HepG2 (cell line): Measurements from ENCODE around the gene PXMP4. TPM values are rescaled to one million over a fixed set of nuclear protein-coding genes. Genes with fewer than 3 reads are reported as not detected.

Source experiments
- ATAC-seq: fragments of 200-7000 bp; cut with Tn5 transposase; 3 replicates; pipeline ENCODE4 v1.9.1; 2020; ENCODE audit warnings: mild to moderate bottlenecking, moderate library complexity
- BruUV-seq: library from RNA; stranded (reverse); fragments of 400-500 nt; replicated peaks from 2 replicates; lab custom pipeline; 2021; lab: Mats Ljungman, UMichigan
- CTCF ChIA-PET: fragments of 300-600 bp; formaldehyde crosslinking; extraction: SDS; loops from one replicate; lab custom pipeline; 2021; ENCODE audit warnings: low total read pairs, inconsistent platforms, low intra/inter-chr PET ratio; lab: Yijun Ruan, JAX
- POLR2A ChIA-PET: fragments of 350-600 bp; sonication (Branson Sonifier 250); formaldehyde crosslinking; loops from one replicate; lab custom pipeline; 2020; ENCODE audit warnings: antibody characterized with exemption, inconsistent platforms; lab: Yijun Ruan, JAX
- DNase-seq: peaks from one replicate; pipeline ENCODE4 v3.0.0-alpha.2; 2015; ENCODE audit warnings: low spot score
- FAIRE-seq: peaks from 3 replicates; lab custom pipeline; 2011; peaks lifted over from hg19 to GRCh38; lab: Jason Lieb, UNC
- H2AFZ ChIP-seq: one replicate; pipeline ENCODE4 v1.6.1; 2011; ENCODE audit warnings: low read length, inconsistent platforms
- H3K27ac ChIP-seq: fragments of 300-600 bp; 3 replicates; pipeline ENCODE4 v1.8.0; 2011; ENCODE audit warnings: mixed run types, mild to moderate bottlenecking, mixed read lengths, low read length, inconsistent platforms; ENCODE audit not compliant: insufficient read depth; ENCODE audit errors: extremely low read length
- H3K27me3 ChIP-seq, 2 experiments: fragments of 200-600 bp in 1 of 2; 2 replicates in 1 of 2; 3 replicates in 1 of 2; pipeline versions ENCODE4 v1.6.0 to v1.8.0; 2011; ENCODE audit warnings: low read length in 2 of 2, mild to moderate bottlenecking in 2 of 2, moderate library complexity in 2 of 2, inconsistent platforms in 1 of 2; ENCODE audit not compliant: insufficient read depth in 2 of 2, control insufficient read depth in 1 of 2
- H3K36me3 ChIP-seq, 2 experiments: fragments of 200-600 bp in 1 of 2; replicated peaks in 1 of 2; 2 replicates in 1 of 2; 3 replicates in 1 of 2; pipeline versions ENCODE4 v1.5.1 to v1.8.0; 2011; ENCODE audit warnings: low read length in 2 of 2, inconsistent platforms in 1 of 2; ENCODE audit not compliant: insufficient read depth in 2 of 2, control insufficient read depth in 1 of 2
- H3K4me1 ChIP-seq: 2 replicates; pipeline ENCODE4 v1.5.1; 2012; ENCODE audit warnings: low read length, inconsistent platforms; ENCODE audit not compliant: insufficient read depth
- H3K4me2 ChIP-seq: 2 replicates; pipeline ENCODE4 v1.6.0; 2011; ENCODE audit warnings: low read depth, low read length, inconsistent platforms
- H3K4me3 ChIP-seq, 3 experiments: fragments of 200-600 bp in 1 of 3; sonication (generic), shearing (Covaris generic) in 1 of 3; replicated peaks in 1 of 3; 2 replicates each; pipeline ENCODE4 v1.5.1; 2011 to 2016; ENCODE audit warnings: low read length in 3 of 3, inconsistent platforms in 2 of 3, low read depth in 2 of 3, mild to moderate bottlenecking in 2 of 3, control low read depth in 1 of 3, mixed read lengths in 1 of 3; ENCODE audit not compliant: insufficient read depth in 1 of 3
- H3K79me2 ChIP-seq: one replicate; pipeline ENCODE4 v1.6.1; 2011; ENCODE audit warnings: low read length, inconsistent platforms; ENCODE audit not compliant: insufficient read depth
- H3K9ac ChIP-seq: 2 replicates; pipeline ENCODE4 v1.6.0; 2011; ENCODE audit warnings: mild to moderate bottlenecking, low read depth, low read length, inconsistent platforms; ENCODE audit not compliant: insufficient read depth
- H3K9me3 ChIP-seq: 2 replicates; pipeline ENCODE4 v1.5.1; 2012; ENCODE audit warnings: mild to moderate bottlenecking, low read length
- H4K20me1 ChIP-seq: 2 replicates; pipeline ENCODE4 v1.6.0; 2011; ENCODE audit warnings: inconsistent platforms, mild to moderate bottlenecking, low read length, moderate library complexity; ENCODE audit not compliant: insufficient read depth
- CEBPB ChIP-seq: IDR thresholded peaks from 2 replicates; pipeline ENCODE4 v1.6.1; 2011; ENCODE audit warnings: low read depth, low read length, improper control_type of control experiment, borderline replicate concordance
- HDAC2 ChIP-seq: sonication (generic); formaldehyde crosslinking; IDR thresholded peaks from 2 replicates; pipeline ENCODE4 v1.4.0; 2020; ENCODE audit warnings: missing genetic modification reagents
- HNF4A ChIP-seq: sonication (generic); formaldehyde crosslinking; IDR thresholded peaks from 2 replicates; pipeline ENCODE4 v1.4.0; 2020; ENCODE audit warnings: missing genetic modification reagents
- IKZF1 ChIP-seq: fragments of 450-650 bp; IDR thresholded peaks from 2 replicates; pipeline ENCODE4 v1.7.1; 2016
- MTA3 ChIP-seq: sonication (generic); formaldehyde crosslinking; IDR thresholded peaks from 2 replicates; pipeline ENCODE4 v1.4.0; 2020; ENCODE audit warnings: missing genetic modification reagents
- POLR2G ChIP-seq: fragments of 200-400 bp; formaldehyde crosslinking; IDR thresholded peaks from 2 replicates; pipeline ENCODE4 v1.6.1; 2018; ENCODE audit warnings: mild to moderate bottlenecking, low read depth, low read length, moderate library complexity
- PRDM15 ChIP-seq: sonication (generic); formaldehyde crosslinking; IDR thresholded peaks from 2 replicates; pipeline ENCODE4 v1.4.0; 2020; ENCODE audit warnings: missing genetic modification reagents
- RFXAP ChIP-seq: sonication (generic); formaldehyde crosslinking; IDR thresholded peaks from 2 replicates; pipeline ENCODE4 v1.4.0; 2020; ENCODE audit warnings: missing genetic modification reagents, borderline replicate concordance
- TBL1XR1 ChIP-seq: fragments of 150-350 bp; IDR thresholded peaks from 2 replicates; pipeline ENCODE4 v1.6.1; 2014; ENCODE audit warnings: borderline replicate concordance, low read length; ENCODE audit not compliant: partially characterized antibody
- TFAP4 ChIP-seq: sonication (generic); IDR thresholded peaks from 2 replicates; pipeline ENCODE4 v1.6.1; 2016; ENCODE audit warnings: low read depth, borderline replicate concordance
- ZNF383 ChIP-seq: sonication (generic); formaldehyde crosslinking; IDR thresholded peaks from 2 replicates; pipeline ENCODE4 v1.4.0; 2020; ENCODE audit warnings: missing genetic modification reagents, mild to moderate bottlenecking, borderline replicate concordance
- ZNF496 ChIP-seq: sonication (generic); formaldehyde crosslinking; IDR thresholded peaks from 2 replicates; pipeline ENCODE4 v1.8.1; 2023; ENCODE audit warnings: mild to moderate bottlenecking, moderate library complexity, missing genetic modification reagents; ENCODE audit not compliant: insufficient replicate concordance
- ZNF775 ChIP-seq: sonication (generic); formaldehyde crosslinking; IDR thresholded peaks from 2 replicates; pipeline ENCODE4 v1.4.0; 2020; ENCODE audit warnings: missing genetic modification reagents, mild to moderate bottlenecking, moderate library complexity, borderline replicate concordance
- ZSCAN21 ChIP-seq: sonication (generic); formaldehyde crosslinking; IDR thresholded peaks from 2 replicates; pipeline ENCODE4 v1.8.0; 2022; ENCODE audit warnings: mild to moderate bottlenecking, missing genetic modification reagents, moderate library complexity, borderline replicate concordance
- ZSCAN9 ChIP-seq: IDR thresholded peaks from 2 replicates; pipeline ENCODE4 v1.6.1; 2016; ENCODE audit warnings: borderline replicate concordance
- WGBS: methylation state at CpG from one replicate; pipeline ENCODE4 v1.1.6; 2017; ENCODE audit warnings: low lambda C conversion rate; 5-methylcytosine and 5-hydroxymethylcytosine counted together
- in situ Hi-C: cut with HindIII; loops from 2 replicates; pipeline ENCODE4 v1.10.0; 2017; ENCODE audit warnings: low pct_unique_long_range_greater_than_20kb; ENCODE audit not compliant: extremely low pct_ligation_motif_present
- intact Hi-C: fragments of 100-400 bp; cut with micrococcal nuclease; formaldehyde crosslinking; loops from one replicate; pipeline ENCODE4 v1.10.0; 2022; ENCODE audit not compliant: unreplicated experiment
- polyA plus RNA-seq, 8 experiments: library from polyadenylated mRNA; depleted of rRNA in 3 of 8; stranded (reverse) in 7 of 8; unstranded in 1 of 8; fragments of >200 nt; fragmentation: Illumina TruSeq in 4 of 8; extraction: Trizol in 4 of 8; gene quantifications; 2 replicates each; pipeline versions ENCODE4 v1.2.1 to v1.2.3, GENCODE V29; 2011 to 2016; ENCODE audit warnings: low read depth in 4 of 8, missing spikeins in 1 of 8, mixed read lengths in 1 of 8; ENCODE audit not compliant: insufficient read depth in 1 of 8
- total RNA-seq, 5 experiments: library from RNA; depleted of rRNA; stranded (reverse); fragments of >200 nt; fragmentation: Illumina TruSeq; extraction: Trizol; gene quantifications; 2 replicates each; pipeline ENCODE4 v1.2.3, GENCODE V29; 2016; ENCODE audit warnings: low read depth in 1 of 5
- TF ChIP-seq, protein P1 (sequence below): sonication (generic); formaldehyde crosslinking; IDR thresholded peaks from 2 replicates; pipeline ENCODE4 v1.5.0; 2020; ENCODE audit warnings: missing genetic modification reagents, mild to moderate bottlenecking, borderline replicate concordance

Gene PXMP4
- total and polyA plus RNA-seq, 2 of the 13 experiments (the other 11 are each of a cell fraction or from before 2014, with no cell fraction given): not detected

DNA sequence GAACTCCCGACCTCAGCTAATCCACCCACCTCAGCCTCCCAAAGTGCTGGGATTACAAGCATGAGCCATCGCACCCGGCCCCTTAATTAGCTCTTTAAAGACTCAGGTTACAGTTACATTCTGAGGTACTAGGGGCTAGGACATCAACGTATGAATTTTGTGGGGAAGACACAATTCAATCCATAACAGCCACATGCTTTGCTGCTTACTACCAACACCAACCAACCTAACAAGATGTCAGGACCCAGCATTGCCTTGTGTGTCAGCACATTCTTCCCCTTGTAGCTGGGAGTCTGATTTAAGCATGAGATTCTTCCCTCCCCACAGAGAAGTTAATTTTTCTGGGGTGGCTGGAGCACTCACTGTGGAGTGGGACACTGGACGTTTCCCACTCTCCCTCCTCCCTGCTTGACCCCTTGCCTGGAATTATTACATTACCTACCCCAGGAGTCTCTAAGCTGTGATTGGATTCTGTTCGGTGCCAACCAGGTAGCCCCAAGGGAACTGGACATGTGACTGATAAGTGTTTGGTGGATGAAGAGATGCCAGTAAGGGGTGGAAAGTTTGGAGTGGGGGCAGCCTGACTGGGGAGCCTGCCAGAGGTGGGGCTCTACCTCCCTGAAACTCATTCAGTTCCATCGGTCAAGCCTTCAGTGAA, 5.6 kb upstream of the PXMP4 start (continued):
- no peak for TF ChIP-seq POLR2G
- TF ChIP-seq, all 625 proteins: peak for 11

- Histone ChIP-seq H3K27me3 (no peaks in the 10 kb centered on the region), H3K4me2 (peak overlapping the region; percentile 76), H3K9me3 (no peaks in the 10 kb centered on the region), H3K79me2 (no peaks in the 10 kb centered on the region), H3K9ac (peak overlapping the region; percentile 42), H3K4me1 (peaks cover 75% of the 10 kb centered on the region), H2AFZ (peak overlapping the region; percentile 77), H4K20me1 (no peaks in the 10 kb centered on the region), H3K27ac (peak overlapping the region; percentile 69), H3K4me3 (peak overlapping the region in 2 of 3 experiments; percentile 33 to 53; a peak in 5 of 6 replicates), H3K36me3 (no peaks in the 10 kb centered on the region)
- in situ Hi-C loops (no loop called here), intact Hi-C loops (loop anchor here (2.0 kb wide), 1 partner anchor 38 kb away; the partner anchor contains the start of gene E2F1)
- POLR2A ChIA-PET: no interaction called here
- FAIRE-seq (peak; percentile 84), DNase-seq (peak; percentile 91), ATAC-seq (peak; percentile 78)
- CTCF ChIA-PET: no interaction called here
- no TSS peak for BruUV-seq
- WGBS: 13% methylated on average over 14 of the region's 14 CpGs
- TF ChIP-seq ZSCAN9 (CRISPR knock-in tag) (peak; percentile 99), MTA3 (CRISPR knock-in tag) (no peak), ZNF383 (CRISPR knock-in tag) (no peak), ZNF496 (CRISPR knock-in tag) (no peak), IKZF1 (no peak), ZNF775 (CRISPR knock-in tag) (peak; percentile 92; the same call in 1 of the 2 replicates), HNF4A (peak; percentile 86), RFXAP (peak; percentile 47; the same call in 1 of the 2 replicates), CEBPB (peak; percentile 79), PRDM15 (CRISPR knock-in tag) (no peak), TFAP4 (no peak), TBL1XR1 (no peak), ZSCAN21 (CRISPR knock-in tag) (peak; percentile 100), HDAC2 (peak; percentile 85)
- TF ChIP-seq, protein P1, sequence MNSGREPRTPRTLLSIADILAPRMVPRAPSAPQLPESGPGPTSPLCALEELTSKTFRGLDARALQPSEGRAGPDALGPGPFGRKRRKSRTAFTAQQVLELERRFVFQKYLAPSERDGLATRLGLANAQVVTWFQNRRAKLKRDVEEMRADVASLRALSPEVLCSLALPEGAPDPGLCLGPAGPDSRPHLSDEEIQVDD (CRISPR knock-in tag): no peak
These were observed 4.5 kb upstream of the PXMP4 start for GRCh38 chr20:33724439-33725094.
